Measurements from ENCODE around the gene STPG4.
"Not testable (repeated sequence)": the region's sequence is repeated elsewhere in the genome, so short reads cannot be mapped to it uniquely, and the experiment has no call there.

Gene STPG4

DNA sequence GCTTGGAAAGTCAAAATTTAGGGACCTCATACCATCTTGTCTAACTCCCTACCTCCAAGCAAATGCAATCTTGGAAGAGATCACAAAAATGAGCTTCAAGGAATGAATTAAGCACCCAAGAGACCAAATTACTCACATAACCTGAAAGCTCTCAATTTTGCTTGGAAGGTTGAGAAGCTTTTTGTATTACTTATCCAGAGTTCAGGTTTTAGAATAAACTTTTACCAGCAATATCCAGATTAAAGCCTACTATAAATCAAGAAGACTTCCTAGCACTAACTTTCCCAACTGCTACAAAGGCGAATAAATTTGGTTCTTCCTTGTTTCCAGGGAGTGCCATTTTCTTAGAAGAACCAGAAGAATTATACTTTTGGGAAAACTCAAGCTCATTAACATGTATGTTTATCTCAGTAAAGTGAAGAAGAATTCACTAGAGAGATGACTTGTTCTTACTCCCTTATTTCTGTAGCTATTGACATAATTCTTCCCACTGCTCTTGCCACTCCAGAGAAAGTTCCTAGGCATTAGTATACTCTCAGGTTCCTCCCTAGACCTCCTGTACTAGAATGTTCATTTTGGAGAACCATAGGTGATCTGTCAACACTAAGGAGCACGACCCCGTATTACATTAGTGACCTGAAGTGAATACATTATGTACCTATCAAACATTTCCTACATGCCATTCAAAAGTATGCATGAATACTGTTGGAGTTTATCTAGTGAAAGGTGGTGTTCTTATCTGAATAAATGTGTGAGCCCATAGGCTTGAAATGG lies 18.0 kb upstream of the STPG4 start:
- FAIRE-seq: no peak
- TF ChIP-seq TAF1 (IDR thresholded peaks at IDR 0.05; ENCODE audit: borderline replicate concordance, low read depth, low read length) (no peak), POLR2AphosphoS5 (IDR thresholded peaks at IDR 0.05; ENCODE audit: low read depth, low read length) (peak; percentile 29), POLR2A (IDR thresholded peaks at IDR 0.05; ENCODE audit: low read depth, low read length) (peak; percentile 26; the same call in 1 of the 2 replicates)
- no peak for DNase-seq (ENCODE audit: insufficient read length)

DNA sequence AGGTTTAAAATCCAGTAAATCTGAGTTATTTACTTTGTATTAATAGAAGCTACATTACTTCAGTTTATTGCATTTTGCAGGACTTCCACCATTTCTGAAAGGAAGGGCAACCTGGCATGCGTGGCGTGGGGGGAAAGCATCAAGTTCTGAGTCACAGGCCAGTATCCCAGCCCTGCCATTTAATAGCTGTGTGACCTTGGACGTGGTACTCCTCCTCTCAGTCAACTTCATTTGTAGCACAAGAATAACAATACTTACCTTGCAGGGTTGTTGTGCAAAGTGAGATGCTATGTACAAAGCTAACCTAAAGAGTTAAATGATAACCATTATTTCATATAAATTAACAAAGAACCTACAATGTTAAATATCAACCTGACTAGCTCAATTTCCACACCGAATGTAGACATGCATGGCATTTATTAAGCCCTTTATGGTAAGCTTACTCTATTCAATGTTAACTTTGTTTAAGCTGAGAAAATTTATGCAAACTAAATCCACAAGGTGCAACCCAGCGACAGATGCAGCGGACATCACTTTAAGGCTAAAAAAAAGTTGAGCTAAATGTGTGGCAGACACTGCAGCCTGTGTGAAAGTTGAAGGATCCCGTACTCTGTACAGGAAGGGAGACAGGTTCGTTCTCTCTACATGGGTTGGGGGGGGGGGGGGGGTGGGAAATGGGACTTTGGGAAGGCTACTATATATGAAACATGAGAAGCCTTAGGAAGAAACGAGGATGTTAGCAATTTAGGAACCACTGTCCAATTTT lies 17.2 kb upstream of the STPG4 start:
- no peak for DNase-seq (ENCODE audit: insufficient read length)
- peak; percentile 59 for TF ChIP-seq POLR2AphosphoS5 (IDR thresholded peaks at IDR 0.05; ENCODE audit: low read depth, low read length)
- TF ChIP-seq POLR2A (IDR thresholded peaks at IDR 0.05; ENCODE audit: low read depth, low read length): 0 out of 2 replicates have a peak, but pooled peaks have one; percentile 27
- TF ChIP-seq TAF1 (IDR thresholded peaks at IDR 0.05; ENCODE audit: borderline replicate concordance, low read depth, low read length): no peak
- FAIRE-seq: no peak

DNA sequence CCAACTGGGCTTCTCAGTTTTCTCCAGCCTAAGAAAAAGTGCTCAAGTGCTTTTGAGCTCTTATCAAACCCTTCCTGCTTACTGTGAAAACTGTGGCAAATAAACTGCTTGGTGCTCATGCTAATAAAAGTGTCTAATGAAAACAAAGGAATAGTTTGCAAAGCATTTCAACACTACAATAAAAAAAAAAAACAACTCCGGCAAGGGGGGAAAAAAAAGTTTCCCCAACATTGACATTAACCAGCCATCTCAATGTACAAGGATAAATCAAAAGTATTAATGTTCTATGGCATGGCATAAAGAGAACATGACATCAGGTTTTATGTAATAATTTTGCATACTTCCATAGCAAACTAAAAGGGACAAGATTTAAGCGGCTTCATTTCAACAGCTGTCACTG lies 14.7 kb upstream of the STPG4 start:
- FAIRE-seq: no peak
- no peak for TF ChIP-seq POLR2AphosphoS5 (IDR thresholded peaks at IDR 0.05; ENCODE audit: low read depth, low read length)
- no peak for TF ChIP-seq TAF1 (IDR thresholded peaks at IDR 0.05; ENCODE audit: borderline replicate concordance, low read depth, low read length)
- TF ChIP-seq POLR2A (IDR thresholded peaks at IDR 0.05; ENCODE audit: low read depth, low read length): no peak
- DNase-seq (ENCODE audit: insufficient read length): no peak

DNA sequence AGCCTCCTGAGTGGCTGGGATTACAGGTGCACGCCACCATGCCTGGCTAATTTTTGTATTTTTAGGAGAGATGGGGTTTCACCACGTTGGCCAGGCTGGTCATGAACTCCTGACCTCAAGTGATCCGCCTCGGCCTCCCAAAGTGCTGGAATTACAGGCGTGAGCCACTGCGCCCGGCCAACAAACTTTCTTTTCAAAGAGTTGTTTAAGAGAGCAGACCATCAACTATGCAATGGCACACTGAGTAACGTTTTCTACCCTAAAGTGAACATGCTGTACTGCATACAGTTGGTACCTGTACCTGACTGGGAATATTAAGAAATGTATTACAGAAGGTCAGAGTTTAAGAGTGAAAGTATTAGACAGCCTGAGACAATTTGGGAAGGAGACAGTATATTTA lies 13.8 kb upstream of the STPG4 start:
- not testable (repeated sequence) for FAIRE-seq; DNase-seq (ENCODE audit: insufficient read length)

DNA sequence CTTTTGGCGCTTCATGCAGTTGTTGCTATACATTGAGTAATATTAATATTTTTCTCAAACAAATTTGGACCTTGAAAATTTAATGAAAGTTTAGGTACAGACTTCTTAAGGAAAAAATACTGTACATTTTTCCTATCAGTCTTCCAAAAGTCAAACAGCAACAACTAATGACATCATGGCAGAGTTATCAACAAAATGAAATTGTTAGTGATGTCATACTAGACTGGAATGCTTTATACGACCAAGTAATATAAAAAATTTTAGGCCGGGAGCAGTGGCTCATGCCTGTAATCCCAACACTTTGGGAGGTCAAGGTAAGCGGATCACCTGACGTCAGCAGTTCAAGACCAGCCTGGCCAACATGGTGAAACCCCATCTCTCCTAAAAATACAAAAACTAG lies 12.0 kb upstream of the STPG4 start:
- FAIRE-seq: no peak
- DNase-seq (ENCODE audit: insufficient read length): no peak
- TF ChIP-seq POLR2A (IDR thresholded peaks at IDR 0.05; ENCODE audit: low read depth, low read length): no peak
- no peak for TF ChIP-seq POLR2AphosphoS5 (IDR thresholded peaks at IDR 0.05; ENCODE audit: low read depth, low read length)

DNA sequence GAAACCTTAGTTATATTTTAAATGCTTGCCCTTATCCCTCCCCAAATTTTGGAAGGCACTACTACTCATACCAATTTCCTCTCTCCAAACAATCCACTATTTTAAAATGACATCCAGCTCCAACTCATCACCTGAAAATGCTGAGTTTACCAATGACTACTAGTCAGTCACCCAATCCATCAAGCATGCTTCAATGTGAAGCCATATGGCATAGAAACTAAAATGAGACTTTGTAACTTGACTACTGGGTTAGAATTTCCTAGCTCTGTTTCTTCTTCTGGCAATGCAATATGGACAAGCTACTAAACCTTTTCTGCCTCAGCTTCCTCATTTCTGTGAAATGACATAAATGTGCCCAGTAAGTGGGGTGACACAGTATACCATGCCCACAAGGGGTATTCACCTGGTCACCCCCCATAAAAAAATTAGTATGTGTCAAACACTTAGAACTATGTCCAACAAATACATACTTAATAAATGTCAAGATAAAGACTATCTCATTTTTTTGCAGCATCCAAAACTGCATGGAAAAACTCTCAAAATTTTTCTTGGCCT lies 10.0 kb upstream of the STPG4 start:
- no peak for FAIRE-seq
- DNase-seq (ENCODE audit: insufficient read length): no peak
- TF ChIP-seq POLR2AphosphoS5 (IDR thresholded peaks at IDR 0.05; ENCODE audit: low read depth, low read length): 0 out of 2 replicates have a peak, but pooled peaks have one; percentile 41
- no peak for TF ChIP-seq POLR2A (IDR thresholded peaks at IDR 0.05; ENCODE audit: low read depth, low read length)

DNA sequence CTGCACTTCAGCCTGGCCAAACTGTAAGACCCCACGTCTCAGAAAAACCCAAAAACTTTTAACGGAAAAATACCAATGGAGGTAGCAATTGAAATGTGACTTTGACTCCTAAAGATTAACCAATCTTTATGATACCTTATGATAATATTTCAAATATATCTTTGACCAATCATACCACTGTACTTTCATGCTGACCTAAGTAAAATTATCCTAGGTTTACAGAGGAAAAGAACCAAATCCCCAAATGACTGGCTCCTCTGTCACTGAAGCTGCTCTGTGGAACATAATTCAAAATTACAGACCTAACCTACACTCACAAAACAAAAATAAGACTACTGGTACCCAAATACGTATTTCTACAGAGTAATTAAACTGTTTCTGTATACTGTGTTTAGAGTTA lies 7.7 kb upstream of the STPG4 start:
- DNase-seq (ENCODE audit: insufficient read length): no peak
- no peak for TF ChIP-seq POLR2AphosphoS5 (IDR thresholded peaks at IDR 0.05; ENCODE audit: low read depth, low read length)
- TF ChIP-seq POLR2A (IDR thresholded peaks at IDR 0.05; ENCODE audit: low read depth, low read length): no peak
- no peak for FAIRE-seq

DNA sequence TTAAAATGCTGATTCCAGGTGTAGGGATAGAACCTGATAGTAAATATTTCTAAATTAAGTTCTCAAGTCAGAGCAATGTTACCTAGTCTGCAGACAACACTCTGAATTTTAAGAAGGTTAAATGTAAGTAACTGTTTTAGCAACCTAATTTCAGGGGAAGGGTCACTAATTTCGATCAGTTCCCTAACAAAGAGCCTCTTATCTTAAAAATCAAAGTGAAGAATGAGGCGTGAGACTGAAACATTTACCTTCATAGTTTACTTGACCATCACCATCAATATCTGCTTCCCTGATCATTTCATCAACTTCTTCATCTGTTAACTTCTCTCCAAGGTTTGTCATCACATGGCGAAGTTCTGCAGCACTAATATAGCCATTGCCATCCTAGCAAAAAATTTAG lies 6.4 kb upstream of the STPG4 start:
- TF ChIP-seq TAF1 (IDR thresholded peaks at IDR 0.05; ENCODE audit: borderline replicate concordance, low read depth, low read length) (no peak), POLR2AphosphoS5 (IDR thresholded peaks at IDR 0.05; ENCODE audit: low read depth, low read length) (no peak), POLR2A (IDR thresholded peaks at IDR 0.05; ENCODE audit: low read depth, low read length) (no peak)
- FAIRE-seq: no peak
- no peak for DNase-seq (ENCODE audit: insufficient read length)

DNA sequence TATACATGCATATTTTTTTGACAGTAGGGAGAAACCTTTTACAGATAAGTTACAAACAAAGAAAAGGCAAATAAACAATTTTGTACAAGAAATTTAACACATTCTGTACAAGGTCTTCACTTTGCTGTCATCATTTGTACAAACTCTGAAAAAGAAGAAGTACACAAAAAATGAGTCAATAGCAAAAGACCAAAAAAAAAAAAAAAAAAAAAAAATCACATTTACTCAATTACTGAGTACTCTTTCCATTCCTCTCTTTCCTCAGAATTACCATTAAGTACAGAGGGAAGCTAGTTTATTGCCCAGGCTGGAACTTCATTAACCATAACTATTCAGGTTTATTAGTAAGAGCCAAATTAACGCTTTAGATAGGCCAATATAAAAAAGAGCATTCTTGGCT lies 5.6 kb upstream of the STPG4 start:
- no peak for TF ChIP-seq TAF1 (IDR thresholded peaks at IDR 0.05; ENCODE audit: borderline replicate concordance, low read depth, low read length)
- no peak for TF ChIP-seq POLR2AphosphoS5 (IDR thresholded peaks at IDR 0.05; ENCODE audit: low read depth, low read length)
- no peak for TF ChIP-seq POLR2A (IDR thresholded peaks at IDR 0.05; ENCODE audit: low read depth, low read length)
- no peak for FAIRE-seq
- DNase-seq (ENCODE audit: insufficient read length): no peak

DNA sequence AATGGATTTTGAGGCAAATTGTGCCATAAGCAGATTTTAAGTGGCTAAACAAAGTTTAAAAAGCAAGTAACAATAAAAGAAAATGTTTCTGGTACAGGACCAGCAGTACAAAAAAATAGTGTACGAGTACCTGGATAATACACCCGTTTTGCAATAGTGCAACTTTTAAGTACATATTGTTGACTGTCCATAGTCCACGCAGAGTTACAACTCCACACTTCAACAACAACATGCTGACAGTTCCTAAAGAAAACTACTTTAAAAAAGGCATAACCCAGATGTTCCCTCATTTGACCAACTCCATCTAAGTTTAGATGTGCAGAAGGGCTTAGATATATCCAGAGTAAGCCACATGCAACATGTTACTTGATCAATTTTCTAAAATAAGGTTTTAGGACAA lies 5.1 kb upstream of the STPG4 start:
- no peak for FAIRE-seq
- 0 out of 2 replicates have a peak, but pooled peaks have one; percentile 6 for TF ChIP-seq POLR2AphosphoS5 (IDR thresholded peaks at IDR 0.05; ENCODE audit: low read depth, low read length)
- TF ChIP-seq POLR2A (IDR thresholded peaks at IDR 0.05; ENCODE audit: low read depth, low read length): no peak
- TF ChIP-seq TAF1 (IDR thresholded peaks at IDR 0.05; ENCODE audit: borderline replicate concordance, low read depth, low read length): no peak
- no peak for DNase-seq (ENCODE audit: insufficient read length)

DNA sequence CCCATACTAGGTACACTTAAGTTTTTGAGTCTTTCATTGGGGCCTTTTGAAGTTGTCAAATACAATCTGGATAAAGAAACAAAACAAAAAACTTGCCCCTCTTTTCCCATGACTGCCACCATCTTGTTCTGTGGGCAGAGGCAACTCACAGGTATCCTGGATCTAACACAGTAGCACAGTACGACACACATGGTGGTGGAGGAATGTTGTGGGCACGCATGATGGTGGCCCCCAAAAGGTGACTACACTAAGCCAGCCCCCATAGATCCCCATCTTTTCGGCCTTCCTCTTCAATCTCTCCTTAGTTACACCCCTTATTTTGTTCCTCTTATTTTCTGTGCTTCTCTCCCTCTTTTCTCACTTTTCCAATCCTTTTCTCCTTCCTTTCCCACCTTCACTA lies 4.5 kb upstream of the STPG4 start:
- TF ChIP-seq TAF1 (IDR thresholded peaks at IDR 0.05; ENCODE audit: borderline replicate concordance, low read depth, low read length): no peak
- peak; percentile 56; the same call in 1 of the 2 replicates for TF ChIP-seq POLR2AphosphoS5 (IDR thresholded peaks at IDR 0.05; ENCODE audit: low read depth, low read length)
- 0 out of 2 replicates have a peak, but pooled peaks have one; percentile 43 for TF ChIP-seq POLR2A (IDR thresholded peaks at IDR 0.05; ENCODE audit: low read depth, low read length)
- FAIRE-seq: no peak
- DNase-seq (ENCODE audit: insufficient read length): no peak

DNA sequence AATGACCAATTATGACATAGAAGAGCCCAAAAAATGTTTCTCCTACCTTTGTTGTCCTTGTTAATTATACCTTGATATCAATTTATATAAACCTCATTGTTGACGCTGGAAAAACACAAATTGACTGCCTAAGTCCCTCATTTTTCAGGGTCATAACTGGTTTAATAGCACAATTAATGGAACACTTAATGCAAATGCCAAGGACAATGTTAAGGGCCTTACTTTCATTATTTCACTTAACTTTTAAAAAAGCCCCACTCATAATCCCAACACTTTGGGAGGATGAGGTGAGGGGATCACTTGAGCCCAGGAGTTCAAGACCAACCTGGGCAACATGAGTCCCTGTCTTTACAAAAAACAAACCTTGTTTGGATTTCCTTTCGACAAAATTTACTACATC lies 3.5 kb upstream of the STPG4 start:
- DNase-seq (ENCODE audit: insufficient read length) (no peak), FAIRE-seq (peak; percentile 30)
- peak; percentile 54; the same call in 1 of the 2 replicates for TF ChIP-seq POLR2AphosphoS5 (IDR thresholded peaks at IDR 0.05; ENCODE audit: low read depth, low read length)
- TF ChIP-seq POLR2A (IDR thresholded peaks at IDR 0.05; ENCODE audit: low read depth, low read length): no peak
- no peak for TF ChIP-seq TAF1 (IDR thresholded peaks at IDR 0.05; ENCODE audit: borderline replicate concordance, low read depth, low read length)
